Stimulated activated CD4-positive, alpha-beta T cell treated with anti-CD3 and anti-CD28 coated beads, Interleukin-2, amount 100 ng/mL, for 48 hours (primary cell): Measurements from ENCODE around the gene ITGB4.
"Not testable (repeated sequence)": the region's sequence is repeated elsewhere in the genome, so short reads cannot be mapped to it uniquely, and the experiment has no call there.

Source experiments
- DNase-seq, 2 donors: peaks; one replicate each; pipeline ENCODE4 v3.0.0-alpha.2; 2020

The ITGB4 gene

GRCh38 chr17:75754378-75755204 is 33.3 kb downstream of the ITGB4 start:
- DNase-seq: no peak

- DNase-seq: no peak
Measured at GRCh38 chr17:75755205-75755901, 34.1 kb downstream of the ITGB4 start.

- no peak for DNase-seq
Measured at GRCh38 chr17:75755990-75756389, 34.7 kb downstream of the ITGB4 start.

- no peak for DNase-seq
Measured at GRCh38 chr17:75756451-75757085, 35.3 kb downstream of the ITGB4 start.

DNA sequence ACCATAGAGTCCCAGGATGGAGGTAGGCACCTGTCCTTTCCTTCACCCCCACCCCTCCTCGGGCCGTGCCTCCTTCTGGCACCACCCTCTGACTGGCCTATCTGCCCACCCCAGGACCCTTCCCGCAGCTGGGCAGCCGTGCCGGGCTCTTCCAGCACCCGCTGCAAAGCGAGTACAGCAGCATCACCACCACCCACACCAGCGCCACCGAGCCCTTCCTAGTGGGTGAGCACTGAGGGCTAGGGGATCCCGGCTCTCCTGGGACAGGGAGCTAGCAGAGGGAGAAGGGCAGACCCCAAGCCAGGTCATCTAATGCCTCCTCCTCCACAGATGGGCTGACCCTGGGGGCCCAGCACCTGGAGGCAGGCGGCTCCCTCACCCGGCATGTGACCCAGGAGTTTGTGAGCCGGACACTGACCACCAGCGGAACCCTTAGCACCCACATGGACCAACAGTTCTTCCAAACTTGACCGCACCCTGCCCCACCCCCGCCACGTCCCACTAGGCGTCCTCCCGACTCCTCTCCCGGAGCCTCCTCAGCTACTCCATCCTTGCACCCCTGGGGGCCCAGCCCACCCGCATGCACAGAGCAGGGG is 35.9 kb downstream of the ITGB4 start:
- no peak for DNase-seq

DNA sequence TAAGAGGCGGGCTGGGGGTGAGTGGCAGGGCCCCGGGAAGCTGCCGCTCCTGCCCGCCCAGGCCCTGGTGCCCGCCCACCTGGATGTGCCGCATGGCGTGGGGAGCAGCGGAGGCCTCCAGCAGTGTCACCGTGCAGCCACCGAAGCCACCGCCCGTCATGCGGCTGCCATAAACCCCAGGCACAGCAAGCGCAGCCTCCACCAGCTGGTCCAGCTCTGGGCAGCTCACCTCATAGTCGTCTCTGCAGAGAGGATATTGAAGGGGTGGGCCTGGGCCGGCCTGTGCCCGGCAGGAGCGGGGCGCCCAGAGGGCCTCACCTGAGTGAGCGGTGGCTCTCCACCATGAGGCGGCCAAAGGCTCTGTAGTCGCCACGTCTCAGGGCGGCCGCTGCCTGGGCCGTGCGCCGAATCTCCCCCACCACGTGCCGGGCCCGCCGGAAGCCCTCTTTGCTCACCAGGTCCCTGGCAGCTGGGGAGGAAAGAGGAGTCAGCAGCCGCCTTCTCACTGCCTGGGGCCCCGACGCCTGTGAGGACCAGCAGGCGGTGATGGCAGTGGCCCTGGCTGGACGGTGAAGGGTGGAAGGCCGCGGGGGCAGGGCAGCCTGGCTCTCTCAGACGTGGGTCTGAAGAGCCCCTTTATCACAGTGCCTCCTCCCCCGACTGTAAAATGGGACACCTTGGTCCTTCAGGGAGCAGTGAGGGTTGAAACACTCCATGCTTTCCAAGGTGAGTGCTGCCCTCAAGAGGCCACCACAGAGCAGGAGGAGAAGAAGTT is 37.1 kb downstream of the ITGB4 start:
- DNase-seq: no peak

- no peak for DNase-seq
Measured at GRCh38 chr17:75759457-75759856, 38.2 kb downstream of the ITGB4 start.

- DNase-seq: not testable (repeated sequence)
Measured at GRCh38 chr17:75759978-75760640, 38.9 kb downstream of the ITGB4 start.

- no peak for DNase-seq
Measured at GRCh38 chr17:75762513-75763268, 41.4 kb downstream of the ITGB4 start.

DNA sequence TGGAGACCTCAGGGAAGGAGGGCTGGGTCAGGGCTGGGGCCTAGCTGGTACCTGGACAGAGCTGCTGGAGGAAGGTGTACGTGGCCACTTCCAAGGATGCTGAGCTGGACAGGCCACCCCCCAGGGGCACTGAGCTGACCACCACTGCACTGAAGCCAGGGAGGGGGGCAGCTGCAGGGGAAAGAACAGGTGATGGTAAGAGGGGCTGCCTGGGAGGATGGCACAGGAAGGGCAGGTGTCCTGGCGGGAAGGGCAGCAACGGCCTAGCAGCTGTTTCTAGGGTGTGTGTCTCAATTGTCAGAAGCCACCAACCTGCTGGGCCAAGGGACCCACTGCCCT is 42.0 kb downstream of the ITGB4 start:
- DNase-seq: no peak

DNA sequence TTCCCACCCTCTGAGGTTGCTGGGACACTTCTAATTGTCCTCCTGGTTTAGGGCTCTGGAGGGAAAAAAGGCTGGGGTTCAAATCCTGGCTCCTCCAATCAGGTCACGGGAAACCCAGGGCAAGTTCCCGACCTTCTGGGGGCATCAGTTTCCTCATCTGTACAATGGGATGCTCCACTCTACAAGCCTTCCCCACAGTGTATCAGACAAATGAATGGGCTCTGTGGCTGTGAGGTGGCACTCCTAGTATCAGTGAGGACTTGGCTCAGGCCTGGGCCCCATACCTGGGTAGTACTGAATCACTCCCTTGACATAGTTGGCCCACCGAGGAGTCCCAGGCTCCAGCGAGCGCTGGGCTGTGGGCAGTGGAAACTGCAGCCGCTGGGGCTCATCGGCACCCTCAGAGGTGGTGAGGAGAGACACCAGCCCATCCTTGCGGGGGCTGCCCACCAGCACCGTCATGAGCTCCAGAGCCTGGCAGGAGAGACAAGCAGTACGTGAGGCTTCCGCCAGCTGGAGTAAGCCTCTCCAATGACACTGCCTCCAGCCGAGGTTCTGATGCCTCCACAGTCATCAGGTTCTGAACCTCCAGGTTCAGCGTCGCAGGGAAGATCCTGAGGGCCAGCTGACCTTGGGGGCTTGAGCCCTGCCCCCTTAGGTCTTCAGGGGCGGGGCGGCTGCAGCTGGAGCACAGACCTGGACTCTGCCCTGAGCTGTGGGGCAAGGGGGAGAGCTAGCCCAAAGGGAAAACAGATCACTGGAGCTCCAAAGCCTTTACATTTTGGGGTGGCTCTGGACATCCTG is 42.6 kb downstream of the ITGB4 start:
- DNase-seq: no peak

GRCh38 chr17:75764417-75764710 is 43.1 kb downstream of the ITGB4 start:
- no peak for DNase-seq

DNA sequence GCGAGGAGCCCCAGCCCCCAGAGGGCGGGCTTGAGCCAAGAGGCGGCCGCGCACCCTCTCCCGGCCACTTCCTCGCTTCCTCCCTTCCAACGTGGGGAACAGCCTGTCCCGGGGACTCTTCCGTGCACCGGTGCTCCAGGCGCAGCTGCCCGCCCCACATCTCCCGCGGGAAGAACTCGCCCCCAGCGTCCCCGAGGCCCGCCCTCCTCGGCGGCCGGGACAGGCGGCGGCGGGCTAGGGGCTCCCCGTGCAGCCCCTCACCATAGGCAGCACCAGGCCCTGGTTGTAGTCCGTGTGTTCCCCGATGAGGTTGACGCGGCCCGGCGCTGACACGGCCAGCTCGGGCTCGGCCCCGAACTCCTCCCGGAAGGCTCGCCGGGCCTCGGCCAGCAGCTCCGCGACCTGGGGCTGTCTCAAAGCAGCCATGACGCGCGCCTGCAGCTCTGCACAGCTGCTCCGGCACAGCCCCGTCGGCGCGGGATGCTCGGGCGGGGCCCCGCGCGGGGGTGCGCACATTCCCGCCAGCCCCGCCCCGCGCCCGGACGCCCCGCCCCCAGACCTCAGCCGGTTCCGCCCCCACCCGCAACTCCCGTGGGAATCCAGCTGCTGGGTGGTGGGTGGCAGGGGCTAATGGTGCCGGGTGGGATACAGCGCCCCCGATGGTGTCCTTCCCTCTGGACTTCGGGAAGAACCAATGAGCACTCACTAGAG is 43.6 kb downstream of the ITGB4 start, which contains the start of gene GALK1:
TSS of gene GALK1 (minus strand) at position 482 of the 711 bp plus-strand sequence. CDS start at position 426, 56 bp downstream.
- DNase-seq: peak; percentile 69 to 75

DNA sequence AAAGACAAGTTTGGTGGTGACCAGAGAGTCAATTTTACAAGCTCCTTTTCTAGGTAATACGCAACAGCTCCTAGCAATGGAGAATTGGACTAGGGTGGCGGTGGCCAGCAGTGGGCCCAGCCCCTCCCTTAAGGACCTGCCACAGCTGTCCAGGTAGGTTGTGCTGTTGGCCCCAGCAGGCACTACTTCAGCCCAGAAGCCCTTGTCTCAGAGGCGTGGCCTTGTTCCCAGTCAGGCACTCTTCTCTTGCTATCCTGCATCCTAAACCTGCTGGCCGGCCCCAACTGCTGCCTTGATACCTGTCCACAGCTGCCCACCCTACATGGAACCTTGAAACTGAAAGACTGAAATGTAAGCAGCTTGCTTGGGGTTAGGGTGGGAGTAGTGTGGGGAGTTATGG is 44.7 kb downstream of the ITGB4 start:
- DNase-seq: no peak

DNA sequence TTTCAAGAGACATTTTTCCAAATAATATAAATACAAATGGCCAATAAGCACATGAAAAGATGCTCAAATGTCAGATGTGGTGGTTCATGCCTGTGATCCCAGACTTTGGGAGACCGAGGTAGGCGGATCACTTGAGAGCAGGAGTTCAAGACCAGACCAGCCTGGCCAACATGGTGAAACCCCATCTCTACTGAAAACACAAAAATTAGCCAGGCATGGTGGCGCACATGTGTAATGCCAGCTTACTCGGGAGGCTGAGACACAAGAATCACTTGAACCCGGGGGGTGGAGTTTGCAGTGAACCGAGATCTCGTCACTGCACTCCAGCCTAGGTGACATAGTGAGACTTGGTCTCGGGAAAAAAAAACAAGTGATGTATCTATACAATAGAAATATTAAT is 46.6 kb downstream of the ITGB4 start:
- DNase-seq: no peak

GRCh38 chr17:75769536-75769935 is 48.3 kb downstream of the ITGB4 start:
- no peak for DNase-seq

DNA sequence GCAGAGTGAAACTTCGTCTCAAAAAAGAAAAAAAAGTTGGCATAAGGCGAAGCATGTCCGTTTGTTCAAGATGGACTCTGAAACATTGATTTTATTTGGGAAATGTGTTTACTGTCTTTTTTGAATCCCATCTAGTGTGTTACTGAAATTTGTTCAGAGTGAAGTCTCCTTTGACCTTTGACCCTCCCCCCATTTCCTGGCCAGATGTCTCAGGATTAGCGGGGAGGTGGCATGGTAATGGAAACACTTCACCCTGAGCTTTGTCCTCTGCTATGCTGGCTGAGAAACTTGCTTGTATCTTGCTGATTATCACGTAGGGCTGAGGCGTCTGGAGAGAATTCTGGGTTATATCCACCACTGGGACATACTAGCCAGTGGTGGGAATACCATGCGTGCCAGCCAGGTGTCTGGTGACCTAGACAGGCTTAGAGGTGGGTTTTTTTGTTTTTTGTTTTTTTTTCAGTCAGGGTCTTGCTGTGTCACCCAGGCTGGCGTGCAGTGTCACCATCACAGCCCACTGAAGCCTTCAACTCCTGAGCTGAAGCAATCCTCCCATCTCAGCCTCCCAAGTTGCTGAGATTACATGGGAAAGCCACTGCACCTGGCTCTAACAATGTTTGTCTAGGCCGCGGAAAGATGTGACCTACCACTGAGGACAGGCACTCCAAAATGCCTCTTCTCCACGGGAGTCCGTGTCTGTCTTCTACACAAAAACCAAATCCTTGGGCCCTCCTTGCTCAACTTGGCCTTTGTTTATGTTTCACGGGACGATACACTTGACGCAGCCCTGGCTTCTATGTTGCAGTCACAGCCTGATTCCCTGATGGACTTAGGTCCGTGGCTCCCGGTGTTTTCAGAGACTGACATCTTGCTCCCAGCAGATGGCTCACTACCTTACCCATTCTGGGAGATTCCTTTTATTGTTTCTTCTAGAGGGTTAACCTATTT is 50.3 kb downstream of the ITGB4 start:
- DNase-seq: no peak

GRCh38 chr17:75773121-75773807 is 52.0 kb downstream of the ITGB4 start:
- no peak for DNase-seq
